Brain pericyte (primary cell): ENCODE data around the gene TPD52L2.

Experiments
- DNase-seq: peaks from one replicate; pipeline ENCODE4 v3.0.0-alpha.2; 2012; ENCODE audit warnings: low read depth, low spot score

Gene TPD52L2

DNA sequence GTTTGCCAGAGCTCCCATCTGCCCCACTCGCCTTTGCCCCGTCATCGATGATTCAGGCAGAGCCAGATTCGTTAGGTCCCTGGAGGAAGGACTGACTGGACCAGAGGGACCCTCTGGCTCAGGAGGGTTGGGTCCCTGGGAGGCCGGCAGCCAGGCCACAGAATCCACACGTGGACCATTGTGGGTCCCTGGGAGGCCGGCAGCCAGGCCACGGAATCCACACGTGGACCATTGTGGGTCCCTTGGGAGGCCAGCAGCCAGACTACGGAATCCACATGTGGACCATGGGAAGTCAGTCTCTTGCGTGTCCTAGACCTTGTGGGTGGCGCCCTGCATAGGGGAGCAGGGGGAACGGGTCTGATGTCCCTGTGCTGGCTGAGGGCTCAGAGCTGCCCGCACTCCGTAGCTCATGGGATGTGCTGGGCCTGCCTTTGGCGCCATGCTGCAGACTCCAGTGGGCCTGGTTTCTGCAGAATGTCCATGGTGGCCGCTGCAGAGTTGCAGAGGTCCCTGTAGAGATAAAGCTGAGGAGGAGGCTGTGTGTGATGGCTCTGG lies 67.6 kb downstream of the TPD52L2 start:
- no peak for DNase-seq

DNA sequence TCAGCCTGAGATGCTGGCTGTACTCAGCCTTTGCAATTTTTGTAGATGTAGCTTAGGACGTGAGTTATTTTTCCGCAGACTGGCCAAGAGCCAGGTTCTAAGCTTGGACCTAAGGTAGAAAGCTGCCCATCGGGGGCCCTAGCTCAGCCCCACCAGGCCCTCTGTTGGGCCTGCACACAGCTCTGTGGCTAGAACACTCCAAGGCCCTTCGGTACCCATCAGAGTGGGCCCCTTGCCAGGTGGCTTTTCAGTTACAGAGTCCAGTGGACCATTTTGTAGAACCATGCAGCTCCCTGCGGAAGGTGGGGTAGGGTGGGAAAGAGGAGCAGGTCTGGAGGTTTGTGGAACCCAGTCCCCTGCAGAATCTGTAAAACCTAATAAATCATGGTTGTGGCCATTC lies 68.6 kb downstream of the TPD52L2 start:
- no peak for DNase-seq

DNA sequence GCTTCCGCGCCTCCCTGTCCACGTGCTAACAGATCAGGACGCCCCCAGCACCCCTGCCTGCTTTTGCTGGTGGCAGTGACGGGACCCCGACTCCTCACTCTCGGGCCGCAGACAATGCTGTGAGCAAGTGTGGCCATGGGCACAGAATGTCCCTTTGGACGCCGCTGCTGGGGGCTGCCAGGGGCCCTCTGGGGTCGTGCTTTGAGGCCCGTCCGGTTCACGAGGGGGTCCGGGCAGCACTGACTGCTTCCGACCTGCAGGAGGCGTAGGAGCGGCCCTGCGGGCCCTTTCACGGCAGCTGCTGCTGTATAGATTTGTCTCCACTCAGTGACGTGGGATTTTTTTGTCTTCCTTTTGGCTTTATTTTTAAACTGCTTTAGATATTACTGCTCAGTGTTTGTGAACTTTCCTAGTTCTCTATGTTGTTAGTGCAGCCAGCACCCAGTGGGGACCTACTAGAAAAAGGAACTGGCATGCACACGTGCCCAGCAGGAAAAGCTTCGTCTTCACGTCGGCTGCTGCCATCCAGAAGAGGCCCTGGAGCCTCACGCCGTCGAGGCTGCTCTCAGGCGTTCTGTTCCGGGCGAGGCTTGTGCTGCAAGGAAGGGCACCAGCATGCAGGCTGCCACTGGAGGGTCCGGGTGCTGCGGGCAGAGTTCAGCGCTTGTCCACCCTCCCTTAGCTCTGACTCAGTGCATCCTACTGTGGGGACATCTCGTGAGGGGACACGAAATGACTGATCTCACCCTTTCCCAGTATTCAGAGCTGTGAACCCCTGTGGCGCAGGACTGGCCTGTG lies 69.4 kb downstream of the TPD52L2 start:
- no peak for DNase-seq

DNA sequence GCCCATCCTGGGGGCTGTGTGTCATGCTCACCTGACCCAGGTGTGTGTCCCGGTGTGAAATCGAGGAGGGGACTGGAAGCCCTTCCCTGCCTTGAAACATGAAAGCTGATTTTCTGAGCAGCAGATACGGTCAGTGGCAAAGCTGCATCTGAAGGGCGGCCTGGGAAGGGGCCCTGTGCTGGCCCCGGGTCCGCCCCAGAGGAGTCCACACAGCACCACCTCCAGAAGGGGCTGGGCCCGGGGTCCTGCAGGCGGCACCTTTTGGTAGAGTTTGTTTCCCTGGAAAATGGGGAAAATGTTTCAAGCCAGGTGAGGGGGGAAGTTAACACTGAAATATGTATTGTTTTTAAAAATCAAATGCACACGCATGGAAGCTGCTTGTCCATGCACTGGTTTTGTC lies 70.4 kb downstream of the TPD52L2 start:
- no peak for DNase-seq

DNA sequence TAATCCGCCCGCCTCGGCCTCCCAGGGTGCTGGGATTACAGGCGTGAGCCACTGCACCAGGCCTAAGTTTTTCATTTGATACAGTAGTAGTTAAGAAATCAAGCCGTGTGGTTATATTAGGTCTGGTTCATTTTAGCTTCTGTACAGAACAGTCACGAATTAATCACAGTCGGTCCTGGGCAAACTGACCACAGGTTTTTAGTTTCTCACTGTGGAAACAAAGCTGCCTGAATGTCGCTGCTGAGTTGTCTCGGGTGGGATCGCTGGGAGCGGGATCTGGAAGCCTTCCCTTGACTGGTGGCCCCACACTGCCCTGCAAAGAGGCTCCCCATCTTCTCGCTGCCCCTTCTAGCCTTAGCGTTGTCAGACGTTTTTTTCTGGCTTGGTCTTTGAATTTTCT lies 72.5 kb downstream of the TPD52L2 start:
- DNase-seq: no peak

DNA sequence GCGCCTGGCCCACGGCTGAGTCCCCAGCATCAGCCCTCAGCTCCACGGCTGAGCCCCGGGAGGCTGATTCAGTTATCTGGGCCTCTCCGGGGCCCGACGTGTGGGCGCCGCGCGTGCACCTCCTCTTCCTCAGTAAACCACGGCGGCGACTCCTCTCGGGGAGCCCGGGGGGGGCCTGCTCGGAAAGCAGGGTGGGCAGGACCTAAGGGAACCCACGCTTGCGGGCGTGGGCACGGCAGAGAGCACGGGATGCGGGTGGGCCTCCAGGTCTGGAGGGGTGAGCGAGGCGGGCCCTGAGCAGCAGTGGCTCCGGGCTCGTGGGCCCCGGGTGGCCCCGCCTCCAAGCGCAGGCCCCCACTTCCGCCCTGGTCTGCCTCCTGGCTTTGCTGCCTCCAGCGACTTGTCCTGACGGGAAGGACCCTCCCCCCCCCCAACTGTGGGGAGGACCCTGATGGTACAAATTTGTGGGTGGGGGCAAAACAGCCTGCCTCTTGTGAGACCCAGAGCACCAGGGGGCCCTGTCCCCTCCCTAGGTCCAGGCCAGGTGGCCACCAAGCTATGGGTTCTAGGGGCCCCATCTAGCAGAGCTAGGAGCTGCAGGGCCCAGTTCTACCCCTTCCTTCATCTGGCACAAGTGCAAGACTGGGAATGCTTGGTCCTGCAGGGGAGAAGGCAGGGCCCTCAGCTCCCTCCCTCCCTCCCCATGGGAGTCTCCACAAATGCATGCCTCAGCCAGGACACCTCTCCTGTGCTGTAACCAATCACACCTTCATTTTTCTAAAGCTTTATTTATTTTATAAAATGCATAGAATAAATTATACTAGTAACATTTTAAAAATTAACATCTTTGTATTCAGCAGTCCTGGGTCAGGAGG lies 74.2 kb downstream of the TPD52L2 start:
- DNase-seq: no peak

DNA sequence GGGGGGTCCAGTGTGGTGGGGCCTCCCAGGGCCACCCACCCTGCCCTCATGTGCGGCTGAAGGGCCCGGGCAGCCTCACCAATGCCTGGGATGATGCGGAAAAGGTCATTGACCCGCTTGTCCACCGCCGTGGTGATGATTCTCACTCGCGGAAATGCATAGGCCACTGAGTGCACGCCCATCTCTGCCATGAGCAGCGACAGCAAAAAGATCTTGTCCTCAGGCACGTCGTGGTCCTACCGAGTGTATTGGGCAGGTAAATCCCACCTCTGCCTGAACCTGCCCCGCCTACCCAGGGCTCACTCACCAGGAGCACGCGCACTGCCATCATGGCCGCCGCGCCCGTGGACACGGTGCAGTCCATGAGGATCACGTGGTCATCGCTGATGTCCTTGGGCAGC lies 75.0 kb downstream of the TPD52L2 start:
- no peak for DNase-seq

DNA sequence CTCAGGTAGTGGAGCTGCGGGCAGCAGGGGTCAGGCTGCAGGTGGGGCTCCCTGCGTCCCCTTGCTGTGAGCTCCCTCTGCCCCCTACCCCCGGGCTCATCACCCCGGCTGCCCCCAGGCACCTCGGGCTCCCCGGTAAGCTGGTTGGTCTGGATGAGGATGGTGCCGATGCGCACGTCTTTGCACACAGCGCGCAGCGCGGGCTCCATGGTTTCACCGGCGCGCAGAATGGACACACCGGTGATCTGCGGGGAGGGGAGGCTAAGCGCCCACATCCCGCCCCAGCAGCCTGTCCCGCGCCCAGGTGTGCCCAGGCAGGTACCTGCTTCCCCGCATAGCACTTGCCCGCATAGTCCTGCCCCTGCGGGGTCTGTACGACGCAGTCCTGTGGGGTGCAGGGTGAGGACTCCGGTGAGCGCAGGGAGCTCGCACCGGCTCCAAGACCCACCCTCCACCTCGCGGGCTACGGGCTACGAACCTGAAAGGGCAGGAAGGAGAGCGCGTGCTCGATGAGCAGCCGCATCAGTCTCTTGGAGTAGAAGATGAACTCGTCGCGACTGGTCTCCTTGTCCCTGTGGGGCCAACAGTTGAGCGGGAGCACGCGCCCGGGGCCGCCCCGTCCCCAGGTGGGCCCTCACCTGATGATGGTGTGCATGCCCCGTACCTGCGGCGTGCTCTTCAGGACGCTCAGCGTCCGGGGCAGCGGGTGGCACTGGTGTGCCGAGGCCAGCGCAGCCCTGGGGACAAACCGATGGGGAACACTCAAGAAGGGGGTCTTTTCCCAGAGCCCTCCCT lies 75.6 kb downstream of the TPD52L2 start:
- no peak for DNase-seq
